ENCODE data around the gene TRIM71.

- no peak for TF ChIP-seq CTCF (IDR thresholded peaks at IDR 0.05; ENCODE audit: low read length)
- no peak for TF ChIP-seq EZH2 (IDR thresholded peaks at IDR 0.05; ENCODE audit: borderline replicate concordance, low read length)
These were observed 63.8 kb downstream of the TRIM71 start for GRCh38 chr3:32881624-32882023.
